DMS 273 (cell line): ENCODE data around the gene TRIM44.

ENCODE experiments used
- DNase-seq: peaks from one replicate; lab custom pipeline; 2025; ENCODE audit not compliant: unreplicated experiment; lab: John Stamatoyannopoulos, UW

The TRIM44 gene

GRCh38 chr11:35662649-35663407 lies at the start of gene TRIM44:
TRIM44 (plus strand) TSS chr11:35662775; CDS start chr11:35663112, 337 bp downstream.
- DNase-seq: peak; percentile 85

GRCh38 chr11:35614939-35615569 lies 47.5 kb upstream of the TRIM44 start:
- DNase-seq: peak; percentile 1

GRCh38 chr11:35615921-35616900 lies 46.4 kb upstream of the TRIM44 start:
- DNase-seq: peak; percentile 73

- no peak for DNase-seq
Measured at GRCh38 chr11:35617316-35617686, 45.3 kb upstream of the TRIM44 start.

- DNase-seq: peak; percentile 86
Measured at GRCh38 chr11:35617687-35618496, 44.7 kb upstream of the TRIM44 start, which contains the start of gene FJX1. FJX1 (plus strand) TSS chr11:35618460; CDS start chr11:35618637, 177 bp downstream.

GRCh38 chr11:35618497-35619115 lies 44.0 kb upstream of the TRIM44 start:
- DNase-seq: peak; percentile 74

- peak; percentile 74 for DNase-seq
Measured at GRCh38 chr11:35619116-35619854, 43.3 kb upstream of the TRIM44 start.

- DNase-seq: peak; percentile 58
Measured at GRCh38 chr11:35619855-35620640, 42.5 kb upstream of the TRIM44 start.

GRCh38 chr11:35620795-35621194 lies 41.8 kb upstream of the TRIM44 start:
- no peak for DNase-seq

- no peak for DNase-seq
Measured at GRCh38 chr11:35621620-35622019, 41.0 kb upstream of the TRIM44 start.

- peak; percentile 3 for DNase-seq
Measured at GRCh38 chr11:35622070-35622469, 40.5 kb upstream of the TRIM44 start.

GRCh38 chr11:35623621-35624168 lies 38.9 kb upstream of the TRIM44 start:
- peak; percentile 29 for DNase-seq

- DNase-seq: no peak
Measured at GRCh38 chr11:35624316-35624715, 38.3 kb upstream of the TRIM44 start.

GRCh38 chr11:35624781-35625180 lies 37.8 kb upstream of the TRIM44 start:
- DNase-seq: no peak

- DNase-seq: no peak
Measured at GRCh38 chr11:35626501-35626900, 36.1 kb upstream of the TRIM44 start.

- no peak for DNase-seq
Measured at GRCh38 chr11:35629511-35629910, 33.1 kb upstream of the TRIM44 start.

- DNase-seq: no peak
Measured at GRCh38 chr11:35629914-35630313, 32.7 kb upstream of the TRIM44 start.

GRCh38 chr11:35631891-35632290 lies 30.7 kb upstream of the TRIM44 start:
- DNase-seq: no peak
